Kidney (tissue), 22 donors: ENCODE measurements around the gene UBXN10. TPM values are rescaled to one million over a fixed set of nuclear protein-coding genes. Genes with fewer than 3 reads are reported as not detected.

ENCODE experiments used
- DNase-seq, 5 donors: peaks; one replicate each; pipeline ENCODE4 v3.0.0-alpha.2; 2013 to 2020
- FAIRE-seq: peaks from 2 replicates; lab custom pipeline; 2012; peaks lifted over from hg19 to GRCh38; lab: Jason Lieb, UNC
- H3K27ac ChIP-seq, 2 donors: one replicate each; pipeline ENCODE4 v1.7.0; 2013; ENCODE audit warnings: low read depth in 2 of 2, low read length in 2 of 2, inconsistent platforms in 1 of 2
- H3K27me3 ChIP-seq: one replicate; pipeline ENCODE4 v1.7.1; 2013; ENCODE audit warnings: low read length, inconsistent platforms; ENCODE audit not compliant: control insufficient read depth, insufficient read depth
- H3K36me3 ChIP-seq, 3 donors: one replicate each; pipeline versions ENCODE4 v1.7.0 to v1.7.1; 2013; ENCODE audit warnings: low read length in 3 of 3, control low read depth in 1 of 3, inconsistent platforms in 1 of 3; ENCODE audit not compliant: insufficient read depth in 3 of 3, control insufficient read depth in 2 of 3
- H3K4me1 ChIP-seq, 3 donors: one replicate each; pipeline versions ENCODE4 v1.7.0 to v1.7.1; 2013; ENCODE audit warnings: low read length in 3 of 3, inconsistent platforms in 1 of 3, low read depth in 1 of 3; ENCODE audit not compliant: control insufficient read depth in 2 of 3, insufficient read depth in 2 of 3
- H3K4me3 ChIP-seq, 3 donors: one replicate each; pipeline versions ENCODE4 v1.7.0 to v1.8.1; 2013; ENCODE audit warnings: low read length in 3 of 3, control low read depth in 1 of 3, inconsistent platforms in 1 of 3
- H3K9ac ChIP-seq, 3 donors: one replicate each; pipeline versions ENCODE4 v1.7.0 to v1.7.1; 2013; ENCODE audit warnings: low read length in 3 of 3, control low read depth in 1 of 3, inconsistent platforms in 1 of 3
- H3K9me3 ChIP-seq, 3 donors: one replicate each; pipeline versions ENCODE4 v1.7.0 to v1.7.1; 2013; ENCODE audit warnings: low read length in 3 of 3, control low read depth in 1 of 3, inconsistent platforms in 1 of 3; ENCODE audit not compliant: control insufficient read depth in 2 of 3, insufficient read depth in 1 of 3
- intact Hi-C: fragments of 100-400 bp; cut with DNase I; formaldehyde crosslinking; loops from one replicate; pipeline ENCODE4 v1.11.1; 2022
- long read RNA-seq, 10 donors: library from polyadenylated mRNA in 1 of 10; unstranded in 1 of 10; transcript quantifications; one replicate each; pipeline ENCODE4 v2.0.0 and lab custom pipeline, GENCODE V29; 2021 to 2026
- polyA plus RNA-seq: library from polyadenylated mRNA; stranded (reverse); fragments of 350-450 nt; fragmentation: Illumina TruSeq; extraction: RNeasy Lipid Tissue Mini Kit (QIAGEN cat#74804); gene quantifications from one replicate; pipeline ENCODE4 v1.2.3, GENCODE V29; 2014; ENCODE audit warnings: low read depth, low replicate concordance; ENCODE audit not compliant: insufficient read depth
- total RNA-seq: library from RNA; stranded (reverse); fragmentation: NEBNext Ultra II Directional; extraction: Animal tissue kit (Norgen Biotek cat#: 25700); gene quantifications from one replicate; pipeline ENCODE4 v1.2.1, GENCODE V29; 2021
- TF ChIP-seq, protein P1 (sequence below): IDR thresholded peaks from 3 replicates; pipeline ENCODE4 v1.5.1; 2012; ENCODE audit warnings: mild to moderate bottlenecking, moderate library complexity, borderline replicate concordance; ENCODE audit not compliant: insufficient read depth; ENCODE audit errors: extremely low read depth
- donor health status: control.
- donor health status: control.
- donor health status: control.
- donor health status: control.
- donor health status: control.
- donor health status: DM: yes; HTN: yes; CAD: no.
- donor health status: Normal renal cell carcinoma (clear cell type).

Gene UBXN10
- total RNA-seq (12.6 TPM), polyA plus RNA-seq (2.3 TPM)
- long read RNA-seq, donor 1, full-length matches to known transcripts: 2 of 2 reads
- long read RNA-seq, donor 1, partial matches to known transcripts: 0 of 2 reads
- long read RNA-seq, donor 1, other reads (novel, unspliced or antisense): 0 of 2 reads
- long read RNA-seq, donor 2, full-length matches to known transcripts: 3 of 3 reads
- long read RNA-seq, donor 2, partial matches to known transcripts: 0 of 3 reads
- long read RNA-seq, donor 2, other reads (novel, unspliced or antisense): 0 of 3 reads
- long read RNA-seq, donor 3, full-length matches to known transcripts: 6 of 6 reads
- long read RNA-seq, donor 3, partial matches to known transcripts: 0 of 6 reads
- long read RNA-seq, donor 3, other reads (novel, unspliced or antisense): 0 of 6 reads
- long read RNA-seq, donor 4, full-length matches to known transcripts: 4 of 4 reads
- long read RNA-seq, donor 4, partial matches to known transcripts: 0 of 4 reads
- long read RNA-seq, donor 4, other reads (novel, unspliced or antisense): 0 of 4 reads
- long read RNA-seq, donor 5: 0 reads
- long read RNA-seq, donor 6, full-length matches to known transcripts: 4 of 4 reads
- long read RNA-seq, donor 6, partial matches to known transcripts: 0 of 4 reads
- long read RNA-seq, donor 6, other reads (novel, unspliced or antisense): 0 of 4 reads
- long read RNA-seq, donor 7, full-length matches to known transcripts: 7 of 8 reads
- long read RNA-seq, donor 7, partial matches to known transcripts: 0 of 8 reads
- long read RNA-seq, donor 7, other reads (novel, unspliced or antisense): 1 of 8 reads
- long read RNA-seq, donor 8, full-length matches to known transcripts: 1 of 1 reads
- long read RNA-seq, donor 8, partial matches to known transcripts: 0 of 1 reads
- long read RNA-seq, donor 8, other reads (novel, unspliced or antisense): 0 of 1 reads
- long read RNA-seq, donor 9, full-length matches to known transcripts: 2 of 2 reads
- long read RNA-seq, donor 9, partial matches to known transcripts: 0 of 2 reads
- long read RNA-seq, donor 9, other reads (novel, unspliced or antisense): 0 of 2 reads
- long read RNA-seq, donor 10, full-length matches to known transcripts: 2 of 2 reads
- long read RNA-seq, donor 10, partial matches to known transcripts: 0 of 2 reads
- long read RNA-seq, donor 10, other reads (novel, unspliced or antisense): 0 of 2 reads

GRCh38 chr1:20185834-20186782 is at the start of gene UBXN10, which contains the start of gene PLA2G2C:
Gene UBXN10 (plus strand): TSS chr1:20186096. CDS start chr1:20190562, 4,466 bp downstream.
Gene PLA2G2C (minus strand): TSS chr1:20186518. CDS start chr1:20177363, 9,155 bp downstream.
- intact Hi-C loops: no loop called here
- H3K9me3 ChIP-seq: no peaks in the 10 kb centered on the region
- peak within 1 kb of the TSS; percentile 47 to 75 (median 74) for H3K4me3 ChIP-seq
- peak within 1 kb of the TSS; percentile 0 to 75 (median 5) for H3K9ac ChIP-seq
- H3K4me1 ChIP-seq: peaks cover 0 to 11% (median 8%) of the 10 kb centered on the region in 3 donors
- peak; percentile 83 to 95 (median 86) for DNase-seq
- H3K27ac ChIP-seq: peak within 1 kb of the TSS; percentile 9 to 23
- no peaks in the 10 kb centered on the region for H3K27me3 ChIP-seq
- TF ChIP-seq, protein P1, sequence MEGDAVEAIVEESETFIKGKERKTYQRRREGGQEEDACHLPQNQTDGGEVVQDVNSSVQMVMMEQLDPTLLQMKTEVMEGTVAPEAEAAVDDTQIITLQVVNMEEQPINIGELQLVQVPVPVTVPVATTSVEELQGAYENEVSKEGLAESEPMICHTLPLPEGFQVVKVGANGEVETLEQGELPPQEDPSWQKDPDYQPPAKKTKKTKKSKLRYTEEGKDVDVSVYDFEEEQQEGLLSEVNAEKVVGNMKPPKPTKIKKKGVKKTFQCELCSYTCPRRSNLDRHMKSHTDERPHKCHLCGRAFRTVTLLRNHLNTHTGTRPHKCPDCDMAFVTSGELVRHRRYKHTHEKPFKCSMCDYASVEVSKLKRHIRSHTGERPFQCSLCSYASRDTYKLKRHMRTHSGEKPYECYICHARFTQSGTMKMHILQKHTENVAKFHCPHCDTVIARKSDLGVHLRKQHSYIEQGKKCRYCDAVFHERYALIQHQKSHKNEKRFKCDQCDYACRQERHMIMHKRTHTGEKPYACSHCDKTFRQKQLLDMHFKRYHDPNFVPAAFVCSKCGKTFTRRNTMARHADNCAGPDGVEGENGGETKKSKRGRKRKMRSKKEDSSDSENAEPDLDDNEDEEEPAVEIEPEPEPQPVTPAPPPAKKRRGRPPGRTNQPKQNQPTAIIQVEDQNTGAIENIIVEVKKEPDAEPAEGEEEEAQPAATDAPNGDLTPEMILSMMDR: no peak
- H3K36me3 ChIP-seq: no peaks in the 10 kb centered on the region
- FAIRE-seq: no peak

- no peaks in the 10 kb centered on the region for H3K27me3 ChIP-seq
- no peaks in the 10 kb centered on the region for H3K36me3 ChIP-seq
- no peak overlapping the region for H3K9ac ChIP-seq
- H3K27ac ChIP-seq: no peak overlapping the region
- H3K4me1 ChIP-seq: no peaks in the 10 kb centered on the region
- no peak for FAIRE-seq
- H3K9me3 ChIP-seq: no peaks in the 10 kb centered on the region
- no peak overlapping the region for H3K4me3 ChIP-seq
- peak in 1 of 5 donors; percentile 18 for DNase-seq
- intact Hi-C loops: no loop called here
- TF ChIP-seq, protein P1: no peak
These were observed 49.6 kb upstream of the UBXN10 start for GRCh38 chr1:20136249-20136648.

DNA sequence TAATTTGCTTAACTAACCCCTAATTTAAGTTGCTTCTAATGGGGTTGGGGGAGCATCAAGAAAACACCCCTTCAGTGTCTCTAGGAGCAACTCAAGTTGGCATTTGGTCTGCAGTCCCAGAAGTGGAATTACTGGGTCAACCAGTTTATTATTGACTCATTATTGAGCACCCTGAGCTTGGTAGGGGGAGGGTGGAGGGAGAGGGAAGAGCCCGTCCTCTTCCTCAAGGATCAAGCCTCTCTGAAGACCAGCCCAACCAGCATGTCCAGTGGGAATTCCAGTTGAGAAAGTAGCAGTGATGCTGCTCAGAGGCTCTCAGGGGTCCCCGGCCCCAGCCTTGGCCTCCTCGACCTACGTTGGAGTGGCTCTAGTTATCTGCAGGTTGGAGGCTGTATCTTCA is 48.8 kb upstream of the UBXN10 start:
- TF ChIP-seq, protein P1: no peak
- no peak for FAIRE-seq

More for the DNA sequence above, 48.8 kb upstream of the UBXN10 start:
- Histone ChIP-seq H3K9ac (no peak overlapping the region), H3K9me3 (no peaks in the 10 kb centered on the region), H3K4me3 (no peak overlapping the region), H3K27me3 (no peaks in the 10 kb centered on the region), H3K27ac (no peak overlapping the region), H3K36me3 (no peaks in the 10 kb centered on the region), H3K4me1 (no peaks in the 10 kb centered on the region)
- peak in 2 of 5 donors; percentile 0 to 10 for DNase-seq
- intact Hi-C loops: no loop called here
